LNCaP clone FGC (cell line): Measurements from ENCODE around the gene ZNF705A.
A peak's percentile ranks its signal among the peaks of the same experiment; 100 is the strongest.
"Not testable (repeated sequence)": the region's sequence is repeated elsewhere in the genome, so short reads cannot be mapped to it uniquely, and the experiment has no call there.

Experiments
- DNase-seq: peaks from one replicate; pipeline ENCODE4 v3.0.0-alpha.2; 2011; ENCODE audit warnings: low read depth
- H3K4me3 ChIP-seq: 2 replicates; pipeline ENCODE4 v1.5.1; 2011; ENCODE audit warnings: mild to moderate bottlenecking, low read depth, low read length, control low read depth
- TF ChIP-seq, protein P1 (sequence below): IDR thresholded peaks from 2 replicates; pipeline ENCODE4 v1.5.1; 2012; ENCODE audit warnings: mild to moderate bottlenecking; ENCODE audit not compliant: control insufficient read depth, insufficient read depth; ENCODE audit errors: extremely low read depth

Gene ZNF705A

DNA sequence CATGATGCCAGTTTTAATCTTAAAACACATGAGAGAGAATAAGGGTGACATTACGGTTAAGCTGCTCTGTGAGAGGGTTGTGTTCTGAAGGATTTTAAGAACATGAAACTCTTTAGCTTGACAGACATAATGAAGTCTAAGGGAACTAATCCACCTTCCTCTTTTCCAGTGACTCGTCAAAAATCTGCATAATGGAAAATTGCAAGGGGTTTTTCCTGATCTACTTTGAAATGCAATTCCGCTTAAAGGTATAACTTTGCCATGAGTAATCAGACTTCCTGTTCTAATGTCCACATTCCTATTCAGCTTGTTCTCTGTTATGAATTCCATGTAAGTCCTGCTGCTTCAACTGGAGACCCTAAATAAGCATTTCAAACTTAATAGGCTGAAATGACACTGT is at the start of gene ZNF705A:
ZNF705A (plus strand) TSS at position 171 of the 400 bp plus-strand sequence. CDS start 15,611 bp downstream, outside the sequence.
- TF ChIP-seq, protein P1, sequence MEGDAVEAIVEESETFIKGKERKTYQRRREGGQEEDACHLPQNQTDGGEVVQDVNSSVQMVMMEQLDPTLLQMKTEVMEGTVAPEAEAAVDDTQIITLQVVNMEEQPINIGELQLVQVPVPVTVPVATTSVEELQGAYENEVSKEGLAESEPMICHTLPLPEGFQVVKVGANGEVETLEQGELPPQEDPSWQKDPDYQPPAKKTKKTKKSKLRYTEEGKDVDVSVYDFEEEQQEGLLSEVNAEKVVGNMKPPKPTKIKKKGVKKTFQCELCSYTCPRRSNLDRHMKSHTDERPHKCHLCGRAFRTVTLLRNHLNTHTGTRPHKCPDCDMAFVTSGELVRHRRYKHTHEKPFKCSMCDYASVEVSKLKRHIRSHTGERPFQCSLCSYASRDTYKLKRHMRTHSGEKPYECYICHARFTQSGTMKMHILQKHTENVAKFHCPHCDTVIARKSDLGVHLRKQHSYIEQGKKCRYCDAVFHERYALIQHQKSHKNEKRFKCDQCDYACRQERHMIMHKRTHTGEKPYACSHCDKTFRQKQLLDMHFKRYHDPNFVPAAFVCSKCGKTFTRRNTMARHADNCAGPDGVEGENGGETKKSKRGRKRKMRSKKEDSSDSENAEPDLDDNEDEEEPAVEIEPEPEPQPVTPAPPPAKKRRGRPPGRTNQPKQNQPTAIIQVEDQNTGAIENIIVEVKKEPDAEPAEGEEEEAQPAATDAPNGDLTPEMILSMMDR = no peak
- no peak for DNase-seq
- H3K4me3 ChIP-seq = no peak within 1 kb of the TSS

DNA sequence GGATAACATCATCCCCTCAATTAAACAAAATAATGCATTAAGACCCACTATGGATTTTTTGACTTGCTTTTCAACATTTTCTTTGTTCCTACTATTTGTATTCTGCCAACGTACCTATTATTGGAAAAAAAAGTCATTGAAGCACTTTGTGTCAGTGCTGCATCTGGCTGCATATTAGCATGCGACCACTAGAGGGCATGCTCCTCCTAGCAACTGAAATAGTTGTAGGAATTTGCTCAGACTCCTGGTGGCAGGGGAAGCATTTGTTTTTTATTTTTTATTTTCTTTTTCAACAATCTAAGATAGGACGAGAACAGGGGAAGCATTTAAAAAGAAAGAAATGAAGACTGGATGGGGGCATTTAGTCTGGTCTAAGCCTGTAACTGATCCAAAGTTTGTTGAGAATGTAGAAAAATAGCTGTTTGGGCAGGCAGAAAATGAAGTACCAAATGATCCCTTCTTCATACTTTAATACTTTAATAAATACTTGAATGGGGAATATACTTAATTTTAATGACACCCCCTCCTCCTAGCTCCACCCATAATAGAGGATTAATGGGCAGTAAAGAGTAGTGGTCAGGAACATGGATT is 47.9 kb upstream of the ZNF705A start:
- DNase-seq = peak; percentile 30
- no peak overlapping the region for H3K4me3 ChIP-seq
- TF ChIP-seq, protein P1 = peak; percentile 97

DNA sequence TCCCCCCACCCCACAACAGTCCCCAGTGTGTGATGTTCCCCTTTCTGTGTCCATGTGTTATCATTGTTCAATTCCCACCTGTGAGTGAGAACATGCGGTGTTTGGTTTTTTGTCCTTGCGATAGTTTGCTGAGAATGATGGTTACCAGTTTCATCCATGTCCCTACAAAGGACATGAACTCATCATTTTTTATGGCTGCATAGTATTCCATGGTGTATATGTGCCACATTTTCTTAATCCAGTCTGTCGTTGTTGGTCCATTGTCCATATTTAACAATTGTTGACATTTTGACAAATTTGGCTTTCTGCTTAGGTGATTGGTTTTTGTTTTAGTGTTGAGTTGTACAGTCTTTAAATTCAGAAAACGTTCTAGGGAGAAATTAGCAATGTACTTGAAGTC is 43.7 kb upstream of the ZNF705A start:
- DNase-seq, H3K4me3 ChIP-seq: not testable (repeated sequence)

DNA sequence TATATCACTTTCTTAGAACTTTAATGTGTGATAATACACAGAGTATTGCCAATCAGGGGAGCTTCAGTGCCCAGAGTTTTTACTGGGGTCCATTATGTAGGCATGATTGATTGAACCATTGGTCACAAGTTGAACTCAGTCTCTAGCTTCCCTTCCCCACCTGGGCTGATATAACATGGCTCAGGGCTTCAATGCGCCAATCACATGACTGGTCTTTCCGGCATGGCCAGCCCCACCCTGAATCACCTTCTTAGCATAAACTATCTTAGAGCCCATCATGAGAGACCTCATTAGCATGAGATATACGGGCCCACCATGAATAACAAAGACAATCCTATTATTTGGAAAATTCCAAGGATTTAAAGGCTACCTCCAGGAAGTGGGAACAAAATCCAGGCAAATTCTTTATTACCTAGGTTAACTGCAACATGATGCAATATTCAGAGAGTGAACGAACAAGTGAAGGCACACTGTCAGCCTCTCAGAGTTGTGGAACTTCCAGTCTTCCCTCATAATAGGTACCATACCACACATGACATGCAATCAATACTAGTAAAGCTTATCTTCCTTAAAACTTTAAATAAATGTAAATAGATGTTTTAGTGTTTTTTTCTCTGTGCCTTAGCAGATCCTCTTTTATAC is 36.6 kb upstream of the ZNF705A start:
- no peak for DNase-seq
- TF ChIP-seq, protein P1 = no peak
- H3K4me3 ChIP-seq = no peak overlapping the region

DNA sequence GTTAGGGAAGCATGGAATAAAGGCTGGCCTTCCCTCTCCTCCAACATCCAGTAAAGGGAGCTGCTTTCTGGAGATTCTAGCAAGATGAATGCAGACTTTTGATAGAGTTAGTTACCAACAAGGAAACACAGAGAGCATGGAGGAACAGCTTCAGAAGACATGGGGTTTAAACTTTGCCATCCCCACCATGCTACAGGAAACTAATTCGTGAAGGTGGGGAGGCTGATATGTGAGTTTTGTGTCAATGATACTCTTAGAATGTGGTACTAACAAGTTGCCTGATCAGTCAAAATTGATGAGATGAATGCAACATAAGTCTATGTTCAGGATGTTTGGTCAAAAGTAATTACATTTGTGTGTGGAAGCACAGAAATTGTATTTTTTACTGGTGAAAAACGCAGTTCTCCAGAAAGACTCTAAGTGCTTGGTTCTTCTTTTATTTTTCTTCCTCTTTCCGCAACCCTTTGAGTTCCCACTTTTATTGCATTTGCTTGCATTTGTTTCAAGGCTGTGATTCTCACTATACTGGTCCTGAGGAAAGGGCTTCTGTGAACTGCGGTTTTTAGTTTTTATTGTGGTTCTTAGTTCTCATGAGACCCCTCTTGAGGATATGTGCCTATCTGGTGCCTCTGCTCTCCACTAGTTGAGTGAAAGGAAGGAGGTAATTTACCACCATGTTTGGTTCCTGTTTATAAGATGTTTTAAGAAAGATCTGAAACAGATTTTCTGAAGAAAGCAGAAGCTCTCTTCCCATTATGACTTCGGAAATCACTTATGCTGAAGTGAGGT is 33.5 kb upstream of the ZNF705A start, which contains the start of gene CLEC4A:
CLEC4A (plus strand) TSS at position 494 of the 789 bp plus-strand sequence; CDS start at position 756, 262 bp downstream.
- H3K4me3 ChIP-seq = no peak within 1 kb of the TSS
- no peak for DNase-seq
- TF ChIP-seq, protein P1 = no peak

DNA sequence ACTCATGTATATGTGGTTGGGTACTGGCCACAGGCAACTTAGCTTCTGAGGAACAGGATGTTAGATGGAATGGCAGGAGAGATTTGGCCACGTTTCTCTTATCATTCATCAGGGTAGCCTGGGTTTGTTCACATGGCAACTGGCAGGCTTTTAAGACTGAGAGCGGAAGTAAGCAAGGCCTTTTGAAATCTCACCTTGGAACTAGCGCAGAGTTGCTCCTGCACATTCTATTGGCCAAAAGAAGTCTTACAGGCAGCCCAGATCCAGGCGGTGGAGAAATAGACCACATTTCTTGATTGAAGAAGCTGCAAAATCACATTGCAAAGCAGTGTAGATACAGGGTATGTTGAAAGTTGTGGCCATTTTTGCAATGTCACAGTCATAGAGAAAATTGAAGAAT is 29.7 kb upstream of the ZNF705A start:
- TF ChIP-seq, protein P1 = no peak
- no peak for DNase-seq
- no peak overlapping the region for H3K4me3 ChIP-seq

DNA sequence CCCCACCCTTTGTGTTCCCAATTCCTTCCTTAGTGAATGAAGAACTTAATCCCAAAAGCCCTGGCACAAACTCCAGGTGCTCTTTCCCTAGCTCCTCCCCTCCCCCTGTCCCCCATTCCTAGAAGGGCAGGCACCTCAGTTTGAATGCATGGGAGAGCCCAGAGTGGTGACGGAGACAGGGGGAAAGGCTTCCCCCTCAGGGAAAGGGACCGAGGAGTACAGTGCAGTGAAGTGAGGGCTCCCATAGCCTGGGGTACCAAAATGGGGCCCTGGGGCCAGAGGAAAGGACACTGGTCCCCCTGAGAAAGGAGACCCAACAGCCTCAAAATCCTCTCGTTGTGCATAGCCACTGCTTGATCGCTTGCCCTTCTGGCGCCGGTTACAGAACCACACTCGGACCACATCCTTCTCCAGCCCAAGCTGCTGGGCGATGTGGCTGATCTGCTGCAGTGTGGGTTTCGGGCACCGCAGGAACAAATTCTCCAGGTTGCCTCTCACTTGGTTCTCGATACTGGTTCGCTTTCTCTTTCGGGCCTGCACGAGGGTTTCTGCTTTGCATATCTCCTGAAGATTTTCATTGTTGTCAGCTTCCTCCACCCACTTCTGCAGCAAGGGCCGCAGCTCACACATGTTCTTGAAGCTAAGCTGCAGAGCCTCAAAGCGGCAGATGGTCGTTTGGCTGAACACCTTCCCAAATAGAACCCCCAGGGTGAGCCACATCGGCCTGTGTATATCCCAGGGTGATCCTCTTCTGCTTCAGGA is 23.0 kb upstream of the ZNF705A start:
- not testable (repeated sequence) for DNase-seq, H3K4me3 ChIP-seq

DNA sequence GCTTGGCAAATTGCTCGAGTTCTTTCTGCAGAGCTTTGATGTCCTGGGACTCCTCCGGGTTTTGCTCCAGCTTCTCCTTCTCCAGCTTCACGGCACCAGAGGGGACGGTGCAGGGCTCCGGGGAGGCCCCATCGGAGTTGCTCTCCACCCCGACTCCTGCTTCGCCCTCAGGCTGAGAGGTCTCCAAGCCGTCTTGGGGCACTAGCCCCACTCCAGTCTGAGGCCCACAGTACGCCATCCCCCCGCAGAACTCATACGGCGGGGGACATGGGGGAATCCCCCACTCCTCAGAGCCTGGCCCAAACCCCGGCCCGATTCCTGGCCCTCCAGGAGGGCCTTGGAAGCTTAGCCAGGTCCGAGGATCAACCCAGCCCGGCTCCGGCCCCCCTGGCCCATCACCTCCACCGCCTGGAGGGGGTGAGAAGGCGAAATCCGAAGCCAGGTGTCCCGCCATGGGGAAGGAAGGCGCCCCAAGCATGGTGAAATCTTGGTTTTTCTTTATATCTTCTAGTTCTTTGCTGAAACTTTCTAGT is 22.4 kb upstream of the ZNF705A start:
- not testable (repeated sequence) for DNase-seq, H3K4me3 ChIP-seq

DNA sequence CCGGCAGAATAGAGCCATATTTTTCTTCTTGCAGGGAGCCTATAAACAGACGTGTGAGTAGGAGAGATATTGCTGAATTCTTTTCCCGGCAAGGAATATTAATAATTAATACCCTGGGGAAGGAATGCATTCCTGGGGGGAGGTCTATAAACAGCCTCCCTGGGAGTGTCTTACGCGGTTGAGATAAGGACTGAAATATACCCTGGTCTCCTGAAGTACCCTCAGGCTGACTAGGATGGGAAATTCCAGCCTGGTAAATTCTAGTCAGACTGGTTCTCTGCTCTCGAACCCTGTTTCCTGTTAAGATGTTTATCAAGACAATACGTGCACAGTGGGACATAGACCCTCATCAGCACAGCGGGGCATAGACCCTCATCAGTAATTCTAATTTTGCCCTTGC is 15.2 kb upstream of the ZNF705A start:
- not testable (repeated sequence) for H3K4me3 ChIP-seq

More for the DNA sequence above, 15.2 kb upstream of the ZNF705A start:
- not testable (repeated sequence) for DNase-seq
